Transverse colon (tissue), 4 donors: Measurements from ENCODE around the gene NAA80. TPM values are rescaled to one million over a fixed set of nuclear protein-coding genes. Genes with fewer than 3 reads are reported as not detected.

ENCODE experiments used
- DNase-seq: peaks from one replicate; pipeline ENCODE4 v3.0.0-alpha.2; 2019
- H3K27ac ChIP-seq, 4 donors: fragments of 200-600 bp; sonication (generic); 2 replicates each; pipeline ENCODE4 v1.5.1; 2016 to 2018; ENCODE audit warnings: inconsistent platforms in 4 of 4
- H3K27me3 ChIP-seq: fragments of 200-600 bp; sonication (generic); 2 replicates; pipeline ENCODE4 v1.5.1; 2017; ENCODE audit warnings: inconsistent platforms
- H3K36me3 ChIP-seq, 4 donors: fragments of 200-600 bp; sonication (generic); 2 replicates each; pipeline ENCODE4 v1.5.1; 2017 to 2019; ENCODE audit warnings: inconsistent platforms in 4 of 4
- H3K4me1 ChIP-seq, 4 donors: fragments of 200-600 bp; sonication (generic); 2 replicates each; pipeline ENCODE4 v1.5.1; 2017 to 2020; ENCODE audit warnings: inconsistent platforms in 4 of 4
- H3K4me3 ChIP-seq, 4 donors: fragments of 200-600 bp; sonication (generic); 1 replicate in 1 of 4; 2 replicates in 3 of 4; pipeline versions ENCODE4 v1.5.1 to v1.6.1; 2017 to 2019; ENCODE audit warnings: inconsistent platforms in 4 of 4
- H3K9me3 ChIP-seq, 2 donors: fragments of 200-600 bp; sonication (generic); 2 replicates each; pipeline ENCODE4 v1.5.1; 2017 to 2019; ENCODE audit warnings: inconsistent platforms in 2 of 2
- EP300 ChIP-seq: sonication (generic); formaldehyde crosslinking; IDR thresholded peaks from one replicate; pipeline ENCODE4 v1.6.1; 2017; ENCODE audit warnings: antibody characterized with exemption, low read depth
- POLR2A ChIP-seq: fragments of 450-650 bp; IDR thresholded peaks from one replicate; pipeline ENCODE4 v1.6.1; 2016; ENCODE audit warnings: antibody characterized with exemption, mild to moderate bottlenecking, moderate library complexity
- POLR2AphosphoS5 ChIP-seq, 3 donors: sonication (generic); formaldehyde crosslinking; IDR thresholded peaks; one replicate each; pipeline ENCODE4 v1.6.1; 2016; ENCODE audit warnings: antibody characterized with exemption in 3 of 3
- WGBS, 2 donors: methylation state at CpG; one replicate each; pipeline ENCODE4 v1.1.5; 2018; ENCODE audit warnings: low coverage in 1 of 2; 5-methylcytosine and 5-hydroxymethylcytosine counted together
- in situ Hi-C, 4 donors: fragments of 200-750 bp; cut with MboI; loops; one replicate each; pipeline versions ENCODE4 v1.15.0 to v1.15.1; 2017; ENCODE audit warnings: low sequenced_read_pairs in 3 of 4, low pct_ligation_motif_present in 1 of 4, low pct_unique_long_range_greater_than_20kb in 1 of 4
- intact Hi-C: fragments of 100-400 bp; cut with DNase I; formaldehyde crosslinking; loops from one replicate; pipeline ENCODE4 v1.15.1; 2023; ENCODE audit warnings: low total_unique reads
- total RNA-seq, 4 donors: library from RNA; depleted of rRNA; stranded (reverse); fragments of >200 nt; gene quantifications; one replicate each; pipeline ENCODE4 v1.1.0, GENCODE V29; 2016
- TF ChIP-seq, protein P1 (sequence below), 5 experiments: fragments of 200-600 bp in 3 of 5; fragments of 450-650 bp in 2 of 5; sonication (generic) in 3 of 5; IDR thresholded peaks; 1 replicate in 2 of 5; 2 replicates in 3 of 5; pipeline ENCODE4 v1.5.1; 2016 to 2017; ENCODE audit warnings: antibody characterized with exemption in 5 of 5, inconsistent platforms in 3 of 5, mild to moderate bottlenecking in 2 of 5, moderate library complexity in 1 of 5

NAA80 gene
- total RNA-seq, 4 donors from 2014 or later = 5.2 to 13.0 (median 7.8) TPM

DNA sequence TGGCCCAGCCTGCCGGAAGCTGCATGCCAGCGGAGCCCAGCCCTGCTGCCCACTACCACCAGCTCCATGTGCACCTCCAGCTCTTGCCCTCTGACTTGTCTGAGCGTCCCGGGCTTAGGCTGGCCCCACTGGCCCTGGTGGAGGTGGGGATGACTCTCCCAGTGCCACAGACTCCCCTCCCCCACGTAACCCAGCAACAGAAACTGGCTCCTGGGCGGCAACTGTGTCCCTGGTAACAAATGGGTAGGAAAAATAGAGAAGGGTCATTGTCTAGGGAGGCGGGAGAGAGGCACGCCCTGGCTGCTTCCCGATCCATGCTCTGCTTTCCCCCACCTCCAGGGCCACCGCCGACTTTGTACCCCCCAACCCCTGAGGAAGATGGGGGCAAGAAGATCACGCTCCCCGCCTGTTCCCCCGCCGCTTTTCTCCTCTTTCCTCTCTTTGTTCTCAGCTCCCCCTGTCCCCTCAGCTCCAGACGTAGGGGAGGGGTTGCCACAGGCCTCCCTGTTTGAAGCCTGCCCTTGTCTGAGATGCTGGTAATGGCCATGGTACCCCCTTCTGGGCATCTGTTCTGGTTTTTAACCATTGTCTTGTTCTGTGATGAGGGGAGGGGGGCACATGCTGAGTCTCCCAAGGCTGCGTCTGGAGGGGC is 41.0 kb downstream of the NAA80 start:
- intact Hi-C loops = no loop called here
- in situ Hi-C loops = no loop called here
- H3K27ac ChIP-seq = peak overlapping the region; percentile 94 to 97 (median 96)

DNA sequence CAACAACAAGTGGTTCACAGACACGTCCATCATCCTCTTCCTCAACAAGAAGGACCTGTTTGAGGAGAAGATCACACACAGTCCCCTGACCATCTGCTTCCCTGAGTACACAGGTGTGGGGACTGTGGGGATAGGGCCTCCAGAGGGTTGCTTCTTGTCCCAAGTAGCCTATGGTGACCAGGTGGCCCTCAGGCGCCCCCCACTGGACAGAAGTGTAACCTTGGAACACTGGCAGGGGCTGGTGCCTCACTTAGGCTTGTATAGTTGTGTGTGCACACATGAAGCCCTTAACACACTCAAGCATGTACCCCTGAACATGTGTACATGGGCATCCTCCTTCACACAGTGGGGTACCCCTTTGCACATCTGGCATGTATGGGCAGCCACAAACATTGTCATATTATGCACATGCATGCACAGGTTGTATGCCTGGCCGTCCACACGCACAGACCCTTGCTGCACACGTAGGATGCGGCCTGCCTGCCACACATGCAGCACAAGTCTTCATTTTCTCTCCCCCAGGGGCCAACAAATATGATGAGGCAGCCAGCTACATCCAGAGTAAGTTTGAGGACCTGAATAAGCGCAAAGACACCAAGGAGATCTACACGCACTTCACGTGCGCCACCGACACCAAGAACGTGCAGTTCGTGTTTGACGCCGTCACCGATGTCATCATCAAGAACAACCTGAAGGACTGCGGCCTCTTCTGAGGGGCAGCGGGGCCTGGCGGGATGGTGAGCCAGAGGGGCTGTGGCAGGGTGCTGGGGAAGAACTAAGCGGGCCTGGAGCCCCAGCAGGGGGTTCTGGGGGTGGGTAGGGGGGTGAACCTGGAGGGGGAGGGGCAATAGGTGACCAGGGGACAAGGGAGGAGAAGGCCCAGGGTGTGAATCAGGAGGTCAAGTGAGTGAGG is 42.0 kb downstream of the NAA80 start:
- Histone ChIP-seq H3K9me3 (no peaks in the 10 kb centered on the region), H3K4me1 (peaks cover 5 to 34% (median 16%) of the 10 kb centered on the region in 4 donors), H3K27ac (no peak overlapping the region), H3K36me3 (peaks cover 0 to 13% (median 6%) of the 10 kb centered on the region in 4 donors), H3K4me3 (no peak overlapping the region), H3K27me3 (no peaks in the 10 kb centered on the region)
- 90 to 93% methylated on average over 3 to 20 of the region's 20 CpGs for WGBS, 2 donors
- intact Hi-C loops = no loop called here
- peak; percentile 64 for DNase-seq
- TF ChIP-seq, protein P1, sequence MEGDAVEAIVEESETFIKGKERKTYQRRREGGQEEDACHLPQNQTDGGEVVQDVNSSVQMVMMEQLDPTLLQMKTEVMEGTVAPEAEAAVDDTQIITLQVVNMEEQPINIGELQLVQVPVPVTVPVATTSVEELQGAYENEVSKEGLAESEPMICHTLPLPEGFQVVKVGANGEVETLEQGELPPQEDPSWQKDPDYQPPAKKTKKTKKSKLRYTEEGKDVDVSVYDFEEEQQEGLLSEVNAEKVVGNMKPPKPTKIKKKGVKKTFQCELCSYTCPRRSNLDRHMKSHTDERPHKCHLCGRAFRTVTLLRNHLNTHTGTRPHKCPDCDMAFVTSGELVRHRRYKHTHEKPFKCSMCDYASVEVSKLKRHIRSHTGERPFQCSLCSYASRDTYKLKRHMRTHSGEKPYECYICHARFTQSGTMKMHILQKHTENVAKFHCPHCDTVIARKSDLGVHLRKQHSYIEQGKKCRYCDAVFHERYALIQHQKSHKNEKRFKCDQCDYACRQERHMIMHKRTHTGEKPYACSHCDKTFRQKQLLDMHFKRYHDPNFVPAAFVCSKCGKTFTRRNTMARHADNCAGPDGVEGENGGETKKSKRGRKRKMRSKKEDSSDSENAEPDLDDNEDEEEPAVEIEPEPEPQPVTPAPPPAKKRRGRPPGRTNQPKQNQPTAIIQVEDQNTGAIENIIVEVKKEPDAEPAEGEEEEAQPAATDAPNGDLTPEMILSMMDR (IDR thresholded peaks at IDR 0.05) = peak; percentile 35 to 60 (median 46)
- no peak for TF ChIP-seq POLR2AphosphoS5 (IDR thresholded peaks at IDR 0.05)
- in situ Hi-C loops = no loop called here

More for the DNA sequence above, 41.0 kb downstream of the NAA80 start:
- Histone ChIP-seq H3K4me1 (peaks cover 5 to 34% (median 16%) of the 10 kb centered on the region in 4 donors), H3K4me3 (no peak overlapping the region), H3K27me3 (no peaks in the 10 kb centered on the region), H3K36me3 (peaks cover 0 to 12% (median 3%) of the 10 kb centered on the region in 4 donors), H3K9me3 (no peaks in the 10 kb centered on the region)
- WGBS, 2 donors = 85% methylated on average over 16 of the region's 17 CpGs; no CpG with 5 or more reads in 1 of the 2 donors
- TF ChIP-seq POLR2A = no peak
- TF ChIP-seq, protein P1 (IDR thresholded peaks at IDR 0.05) = no peak
- no peak for TF ChIP-seq POLR2AphosphoS5 (IDR thresholded peaks at IDR 0.05)
- TF ChIP-seq EP300 = no peak
- no peak for DNase-seq

DNA sequence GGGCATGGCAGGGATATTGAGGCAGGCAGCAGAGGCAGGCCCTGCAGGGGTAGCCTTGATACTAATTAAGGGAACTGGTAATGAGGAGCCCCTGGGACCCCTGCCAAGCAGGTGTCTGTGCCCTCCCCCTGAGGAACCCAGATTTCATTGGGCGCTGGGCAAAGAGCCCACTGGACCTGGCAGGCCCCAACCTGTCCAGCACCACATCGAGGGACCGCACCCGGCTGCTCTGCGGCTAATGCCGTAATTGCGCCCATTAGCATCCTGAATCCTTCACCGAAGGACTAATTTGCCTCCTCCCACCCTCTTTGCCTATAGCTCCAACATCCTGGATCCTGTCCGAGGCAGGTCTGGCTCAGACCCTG is 44.0 kb downstream of the NAA80 start:
- Histone ChIP-seq H3K27me3 (no peaks in the 10 kb centered on the region), H3K36me3 (peaks cover 0 to 16% (median 6%) of the 10 kb centered on the region in 4 donors), H3K9me3 (no peaks in the 10 kb centered on the region), H3K4me3 (no peak overlapping the region), H3K27ac (peak overlapping the region; percentile 44 to 76 (median 60)), H3K4me1 (peaks cover 0 to 34% (median 11%) of the 10 kb centered on the region in 4 donors)
- WGBS, 2 donors = 95% methylated on average over 8 of the region's 9 CpGs; no CpG with 5 or more reads in 1 of the 2 donors
- intact Hi-C loops = no loop called here
- in situ Hi-C loops = no loop called here
- no peak for DNase-seq
- TF ChIP-seq, protein P1 (IDR thresholded peaks at IDR 0.05) = no peak
- no peak for TF ChIP-seq POLR2A
- no peak for TF ChIP-seq EP300
- TF ChIP-seq POLR2AphosphoS5 (IDR thresholded peaks at IDR 0.05) = no peak

DNA sequence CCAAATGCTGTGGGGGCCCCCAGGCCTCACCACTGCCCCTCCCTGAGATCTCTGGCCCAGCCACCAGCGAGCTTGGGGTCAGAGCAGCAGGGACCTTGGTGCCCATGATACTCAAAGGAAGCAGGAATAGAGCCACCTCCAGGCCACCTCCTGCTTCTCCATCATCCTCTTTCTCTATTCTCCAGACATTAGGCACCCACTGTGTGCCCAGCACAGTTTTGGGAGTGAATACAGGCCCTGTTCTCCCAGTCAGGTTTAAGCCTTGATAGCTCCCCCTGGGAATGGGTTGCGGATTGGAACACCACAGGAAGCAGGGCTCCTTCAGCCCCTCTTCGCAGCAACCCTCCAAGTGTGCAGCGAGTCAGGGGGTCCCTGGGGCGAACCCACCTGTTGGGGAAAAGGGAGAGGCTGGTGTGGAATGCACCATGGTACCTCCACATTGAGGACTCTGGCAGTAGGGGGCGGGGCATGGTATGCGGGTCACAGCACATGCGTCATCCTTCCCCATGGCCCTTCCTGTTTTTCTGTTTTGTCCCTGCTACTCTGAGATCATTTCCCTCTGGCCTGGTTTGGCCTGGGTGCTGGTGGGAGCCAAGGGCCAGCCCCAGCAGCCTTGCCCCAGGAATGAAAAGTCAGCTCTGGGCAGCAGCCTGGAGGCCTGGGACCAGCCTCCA is 44.5 kb downstream of the NAA80 start:
- H3K4me1 ChIP-seq = peaks cover 2 to 35% (median 7%) of the 10 kb centered on the region in 4 donors
- 84% methylated on average over 8 of the region's 8 CpGs; no CpG with 5 or more reads in 1 of the 2 donors for WGBS, 2 donors
- peak overlapping the region; percentile 44 to 76 (median 63) for H3K27ac ChIP-seq
- DNase-seq = no peak
- H3K4me3 ChIP-seq = no peak overlapping the region
- intact Hi-C loops = no loop called here
- H3K36me3 ChIP-seq = peaks cover 0 to 16% (median 6%) of the 10 kb centered on the region in 4 donors
- no peaks in the 10 kb centered on the region for H3K9me3 ChIP-seq
- no peaks in the 10 kb centered on the region for H3K27me3 ChIP-seq
- no peak for TF ChIP-seq POLR2A
- TF ChIP-seq, protein P1 (IDR thresholded peaks at IDR 0.05) = no peak
- no peak for TF ChIP-seq EP300
- TF ChIP-seq POLR2AphosphoS5 (IDR thresholded peaks at IDR 0.05) = no peak
- in situ Hi-C loops = no loop called here
